ENCODE measurements around the gene NEU4. TPM values are rescaled to one million over a fixed set of nuclear protein-coding genes. Genes with fewer than 3 reads are reported as not detected.

The NEU4 gene
- total RNA-seq, 1 donor from 2014 or later: 0.31 TPM

DNA sequence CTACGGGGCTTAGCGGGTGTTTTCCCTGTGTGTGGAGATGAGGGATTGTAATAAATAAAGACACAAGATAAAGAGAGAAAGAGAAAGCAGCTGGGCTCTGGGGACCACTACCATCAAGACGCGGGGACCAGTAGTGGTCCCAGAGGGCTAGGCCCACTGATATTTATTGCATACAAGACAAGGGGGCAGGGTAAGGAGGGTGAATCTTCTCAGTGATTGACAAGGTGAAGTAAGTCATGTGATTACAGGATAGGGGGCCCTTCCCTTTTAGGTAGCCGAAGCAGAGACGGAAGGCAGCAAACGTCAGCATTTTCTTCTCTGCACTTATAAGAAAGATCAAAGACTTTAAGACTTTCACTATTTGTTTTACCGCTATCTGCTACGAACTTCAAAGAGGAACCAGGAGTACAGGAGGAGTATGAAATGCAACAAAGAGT is 36.9 kb upstream of the NEU4 start:
- Mint-ChIP-seq H3K27ac (peak overlapping the region; percentile 36), H3K36me3 (ENCODE audit: low read depth) (no peaks in the 10 kb centered on the region), H3K4me1 (peaks cover 14% of the 10 kb centered on the region), H3K4me3 (peak overlapping the region; percentile 72), H3K27me3 (no peaks in the 10 kb centered on the region), H3K9me3 (no peaks in the 10 kb centered on the region)
- CTCF ChIA-PET: no interaction called here
- TF ChIP-seq, protein P1, sequence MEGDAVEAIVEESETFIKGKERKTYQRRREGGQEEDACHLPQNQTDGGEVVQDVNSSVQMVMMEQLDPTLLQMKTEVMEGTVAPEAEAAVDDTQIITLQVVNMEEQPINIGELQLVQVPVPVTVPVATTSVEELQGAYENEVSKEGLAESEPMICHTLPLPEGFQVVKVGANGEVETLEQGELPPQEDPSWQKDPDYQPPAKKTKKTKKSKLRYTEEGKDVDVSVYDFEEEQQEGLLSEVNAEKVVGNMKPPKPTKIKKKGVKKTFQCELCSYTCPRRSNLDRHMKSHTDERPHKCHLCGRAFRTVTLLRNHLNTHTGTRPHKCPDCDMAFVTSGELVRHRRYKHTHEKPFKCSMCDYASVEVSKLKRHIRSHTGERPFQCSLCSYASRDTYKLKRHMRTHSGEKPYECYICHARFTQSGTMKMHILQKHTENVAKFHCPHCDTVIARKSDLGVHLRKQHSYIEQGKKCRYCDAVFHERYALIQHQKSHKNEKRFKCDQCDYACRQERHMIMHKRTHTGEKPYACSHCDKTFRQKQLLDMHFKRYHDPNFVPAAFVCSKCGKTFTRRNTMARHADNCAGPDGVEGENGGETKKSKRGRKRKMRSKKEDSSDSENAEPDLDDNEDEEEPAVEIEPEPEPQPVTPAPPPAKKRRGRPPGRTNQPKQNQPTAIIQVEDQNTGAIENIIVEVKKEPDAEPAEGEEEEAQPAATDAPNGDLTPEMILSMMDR (IDR thresholded peaks at IDR 0.05): no peak
- DNase-seq: no peak
- peak; percentile 47 for ATAC-seq (ENCODE audit: low read depth)
- intact Hi-C loops (cut with micrococcal nuclease): loop anchor here (1.0 to 5.0 kb wide), 2 partner anchors 16 to 35 kb away; no protein-coding TSS in a partner anchor
- POLR2A ChIA-PET: interaction anchor here (0.7 kb wide), 1 partner anchor 39 kb away, joined by 4 read pairs; no protein-coding TSS in a partner anchor

DNA sequence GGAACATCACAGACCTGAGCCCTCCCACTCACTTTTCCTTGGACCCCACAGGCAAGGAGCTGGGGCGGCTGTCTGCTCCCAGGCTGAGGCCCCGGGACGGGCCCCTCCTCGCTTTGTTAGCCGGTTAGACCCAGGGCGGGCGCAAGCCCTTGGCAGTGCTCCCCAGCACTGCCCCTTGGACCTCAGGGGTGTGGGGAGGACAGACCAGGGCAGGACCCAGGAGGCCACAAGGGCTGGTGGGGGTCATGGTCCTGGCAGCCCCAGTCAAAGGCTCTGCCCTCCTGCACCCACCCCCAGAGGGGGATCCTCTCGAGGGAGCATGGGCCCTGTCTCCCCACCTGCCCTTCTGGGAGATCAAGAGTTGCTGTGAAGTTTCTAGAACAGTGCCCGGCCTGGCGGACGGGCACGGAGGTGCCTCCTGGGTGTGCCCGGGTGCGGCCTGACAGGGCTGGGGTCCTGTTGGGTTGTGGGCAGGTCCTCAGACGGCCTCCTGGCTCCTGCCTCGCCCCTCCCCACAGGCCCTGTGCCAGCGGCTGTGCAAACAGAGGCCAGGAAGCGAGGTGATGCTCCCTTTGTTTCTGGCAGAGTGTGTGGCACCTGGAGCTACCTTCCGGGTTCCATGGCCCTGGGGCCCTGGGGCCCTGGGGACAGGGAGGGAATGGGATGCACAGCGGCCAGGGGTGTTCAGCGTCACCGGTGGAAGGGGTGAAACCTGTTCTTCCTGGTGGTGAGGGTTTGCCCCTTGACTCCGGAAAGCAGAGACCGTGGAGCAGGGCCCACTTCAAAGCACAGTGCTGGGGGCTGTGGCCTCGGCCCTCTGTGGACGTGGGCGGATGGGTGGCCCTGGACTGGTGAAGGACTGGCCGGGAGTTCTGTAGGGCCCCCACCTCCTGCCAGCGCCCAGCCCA is 35.2 kb upstream of the NEU4 start:
- TF ChIP-seq, protein P1 (IDR thresholded peaks at IDR 0.05): no peak
- no peaks in the 10 kb centered on the region for H3K36me3 Mint-ChIP-seq (ENCODE audit: low read depth)
- peaks cover 14% of the 10 kb centered on the region for H3K4me1 Mint-ChIP-seq
- H3K27me3 Mint-ChIP-seq: no peaks in the 10 kb centered on the region
- intact Hi-C loops (cut with micrococcal nuclease): loop anchor here (5.0 kb wide), 1 partner anchor 36 kb away; no protein-coding TSS in a partner anchor
- no peak overlapping the region for H3K4me3 Mint-ChIP-seq
- ChIA-PET POLR2A (no interaction called here), CTCF (interaction anchor here (1.5 kb wide), 1 partner anchor 71 kb away, joined by 4 read pairs; no protein-coding TSS in a partner anchor)
- ATAC-seq (ENCODE audit: low read depth) (no peak), DNase-seq (no peak)
- no peak overlapping the region for H3K27ac Mint-ChIP-seq
- H3K9me3 Mint-ChIP-seq: no peaks in the 10 kb centered on the region

DNA sequence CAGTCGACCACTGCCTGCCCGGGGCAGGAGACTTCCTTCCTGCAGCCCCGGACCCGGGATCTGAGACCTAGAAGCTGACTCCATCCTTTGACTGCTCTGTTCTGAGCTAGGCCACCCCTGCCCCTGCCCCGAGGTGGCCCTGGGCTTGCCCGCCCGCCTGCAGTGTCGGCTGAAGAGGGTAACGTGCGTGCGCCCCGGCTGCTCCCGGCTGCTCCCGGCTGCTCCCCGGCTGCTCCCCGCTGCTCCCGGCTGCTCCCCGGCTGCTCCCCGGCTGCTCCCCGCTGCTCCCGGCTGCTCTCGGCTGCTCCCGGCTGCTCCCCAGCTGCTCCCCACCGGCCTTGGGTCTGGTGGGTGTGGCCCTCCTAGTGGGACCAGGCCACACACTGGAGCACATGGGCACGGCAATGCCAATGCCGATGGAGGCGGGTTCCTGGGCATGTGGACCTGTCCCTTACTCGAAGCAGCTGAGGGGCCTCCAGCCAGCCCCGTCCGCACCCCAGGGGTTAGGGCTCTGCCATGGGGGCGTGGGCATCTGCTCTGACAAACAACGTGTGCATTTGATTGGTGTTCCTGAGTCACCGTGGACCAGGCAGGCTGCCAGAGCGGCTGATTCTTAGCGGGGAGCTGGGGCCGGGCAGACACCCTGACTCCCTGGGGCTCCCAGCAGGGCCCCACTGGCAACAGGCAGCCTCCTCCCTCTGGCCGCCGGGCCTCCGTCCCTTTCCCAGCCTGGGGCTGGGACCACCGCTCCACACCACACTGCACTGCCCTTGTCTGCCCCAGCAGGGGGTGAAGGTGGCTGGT is 34.4 kb upstream of the NEU4 start:
- DNase-seq: no peak
- CTCF ChIA-PET: no interaction called here
- no peaks in the 10 kb centered on the region for H3K36me3 Mint-ChIP-seq (ENCODE audit: low read depth)
- H3K27me3 Mint-ChIP-seq: no peaks in the 10 kb centered on the region
- H3K4me1 Mint-ChIP-seq: peaks cover 14% of the 10 kb centered on the region
- TF ChIP-seq, protein P1 (IDR thresholded peaks at IDR 0.05): no peak
- H3K4me3 Mint-ChIP-seq: no peak overlapping the region
- no peaks in the 10 kb centered on the region for H3K9me3 Mint-ChIP-seq
- ATAC-seq (ENCODE audit: low read depth): no peak
- POLR2A ChIA-PET: no interaction called here
- no peak overlapping the region for H3K27ac Mint-ChIP-seq
- intact Hi-C loops (cut with micrococcal nuclease): loop anchor here (5.0 kb wide), 1 partner anchor 37 kb away; no protein-coding TSS in a partner anchor

DNA sequence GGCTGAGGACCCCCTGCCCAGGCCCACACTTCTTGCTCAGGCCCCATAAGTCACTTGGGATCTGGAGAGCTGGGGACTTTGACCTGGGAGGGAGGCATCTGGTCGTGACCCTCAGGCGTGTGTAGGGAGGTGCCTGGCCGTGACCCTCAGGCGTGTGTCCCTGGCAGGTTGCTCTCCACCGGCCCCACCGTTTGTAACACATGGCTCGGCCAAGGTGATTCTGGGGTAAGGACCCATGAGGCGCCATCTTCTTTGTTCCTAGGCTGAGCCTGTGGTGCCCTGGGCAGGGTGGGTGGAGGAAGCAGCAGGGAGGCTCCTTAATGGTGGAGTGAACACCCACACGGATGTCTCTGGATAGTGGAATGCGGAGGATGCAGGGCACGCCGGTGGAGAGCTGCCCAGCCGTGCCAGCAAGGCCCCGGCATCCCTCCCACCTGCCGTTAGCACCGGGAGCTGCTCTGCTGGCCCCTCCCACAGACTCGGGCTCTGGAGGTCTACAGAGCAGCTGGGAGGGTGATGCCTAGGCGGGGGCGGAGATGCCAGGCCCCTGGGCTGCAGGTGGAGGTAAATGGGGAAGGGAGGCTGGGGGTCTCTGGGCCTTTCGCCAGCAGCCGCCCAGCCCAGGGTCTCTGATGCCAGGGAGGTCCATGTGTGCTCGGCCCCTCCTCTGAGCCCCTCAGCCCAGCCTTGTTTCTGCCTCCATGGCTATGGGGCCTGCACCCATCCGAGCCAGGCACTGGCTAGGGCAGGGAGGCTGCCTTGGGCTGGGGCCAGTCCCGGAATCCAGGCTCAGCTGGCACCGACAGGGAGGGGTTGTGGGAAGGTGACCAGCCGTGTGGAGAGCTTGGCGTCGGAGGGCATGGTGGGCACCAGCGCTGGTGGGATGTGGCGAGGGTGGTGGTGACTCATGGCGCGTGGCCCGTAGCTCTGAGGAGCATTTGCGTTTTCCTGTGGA is 33.5 kb upstream of the NEU4 start:
- no peak for ATAC-seq (ENCODE audit: low read depth)
- ChIA-PET CTCF (no interaction called here), POLR2A (no interaction called here)
- no peak for DNase-seq
- intact Hi-C loops (cut with micrococcal nuclease): no loop called here
- H3K27me3 Mint-ChIP-seq: no peaks in the 10 kb centered on the region
- no peak overlapping the region for H3K4me3 Mint-ChIP-seq
- no peaks in the 10 kb centered on the region for H3K36me3 Mint-ChIP-seq (ENCODE audit: low read depth)
- TF ChIP-seq, protein P1 (IDR thresholded peaks at IDR 0.05): no peak
- no peak overlapping the region for H3K27ac Mint-ChIP-seq
- peaks cover 14% of the 10 kb centered on the region for H3K4me1 Mint-ChIP-seq
- H3K9me3 Mint-ChIP-seq: no peaks in the 10 kb centered on the region
